Measurements from ENCODE around the gene FOXP1. TPM values are rescaled to one million over a fixed set of nuclear protein-coding genes. Genes with fewer than 3 reads are reported as not detected.
"Not testable (repeated sequence)": the region's sequence is repeated elsewhere in the genome, so short reads cannot be mapped to it uniquely, and the experiment has no call there.

FOXP1 gene
- total RNA-seq, 2 experiments from 2014 or later: 108 to 153 TPM

GRCh38 chr3:71339049-71339448 lies 244.5 kb downstream of the FOXP1 start:
- H3K4me3 Mint-ChIP-seq: no peak overlapping the region
- peak overlapping the region; percentile 42 for H3K27ac Mint-ChIP-seq
- no peak for DNase-seq
- no peak for ATAC-seq
- peaks cover 7% of the 10 kb centered on the region for H3K9me3 Mint-ChIP-seq (ENCODE audit: low read depth)
- ChIA-PET CTCF (interaction anchor here (0.6 kb wide), 1 partner anchor 28 kb away, joined by 3 read pairs; no protein-coding TSS in a partner anchor), POLR2A (no interaction called here)
- H3K36me3 Mint-ChIP-seq (ENCODE audit: low read depth): peaks cover 5% of the 10 kb centered on the region
- peaks cover 37% of the 10 kb centered on the region for H3K4me1 Mint-ChIP-seq
- intact Hi-C loops (cut with DNase I, micrococcal nuclease): no loop called here
- no peaks in the 10 kb centered on the region for H3K27me3 Mint-ChIP-seq

- no peak overlapping the region for H3K4me3 Mint-ChIP-seq
- DNase-seq (no peak), ATAC-seq (no peak)
- intact Hi-C loops (cut with DNase I, micrococcal nuclease): no loop called here
- no peaks in the 10 kb centered on the region for H3K27me3 Mint-ChIP-seq
- H3K27ac Mint-ChIP-seq: no peak overlapping the region
- ChIA-PET CTCF (no interaction called here), POLR2A (no interaction called here)
- H3K36me3 Mint-ChIP-seq (ENCODE audit: low read depth): peaks cover 30% of the 10 kb centered on the region
- H3K9me3 Mint-ChIP-seq (ENCODE audit: low read depth): peaks cover 2% of the 10 kb centered on the region
- peaks cover 17% of the 10 kb centered on the region for H3K4me1 Mint-ChIP-seq
Observed at GRCh38 chr3:71332813-71333212, 250.7 kb downstream of the FOXP1 start.

- no peak overlapping the region for H3K27ac Mint-ChIP-seq
- DNase-seq (no peak), ATAC-seq (no peak)
- no peaks in the 10 kb centered on the region for H3K27me3 Mint-ChIP-seq
- peaks cover 38% of the 10 kb centered on the region for H3K36me3 Mint-ChIP-seq (ENCODE audit: low read depth)
- H3K9me3 Mint-ChIP-seq (ENCODE audit: low read depth): peaks cover 2% of the 10 kb centered on the region
- intact Hi-C loops (cut with DNase I, micrococcal nuclease): no loop called here
- peaks cover 14% of the 10 kb centered on the region for H3K4me1 Mint-ChIP-seq
- no peak overlapping the region for H3K4me3 Mint-ChIP-seq
- ChIA-PET POLR2A (no interaction called here), CTCF (interaction anchor here (0.6 kb wide), 1 partner anchor 135 kb away, joined by 4 read pairs; no protein-coding TSS in a partner anchor)
Observed at GRCh38 chr3:71330909-71331308, 252.6 kb downstream of the FOXP1 start.

GRCh38 chr3:71330505-71330904 lies 253.0 kb downstream of the FOXP1 start:
- no peak for ATAC-seq
- peaks cover 38% of the 10 kb centered on the region for H3K36me3 Mint-ChIP-seq (ENCODE audit: low read depth)
- H3K27ac Mint-ChIP-seq: no peak overlapping the region
- ChIA-PET CTCF (no interaction called here), POLR2A (no interaction called here)
- H3K9me3 Mint-ChIP-seq (ENCODE audit: low read depth): peaks cover 2% of the 10 kb centered on the region
- no peak overlapping the region for H3K4me3 Mint-ChIP-seq
- DNase-seq: no peak
- H3K27me3 Mint-ChIP-seq: no peaks in the 10 kb centered on the region
- intact Hi-C loops (cut with DNase I, micrococcal nuclease): no loop called here
- peaks cover 14% of the 10 kb centered on the region for H3K4me1 Mint-ChIP-seq

GRCh38 chr3:71329817-71330216 lies 253.7 kb downstream of the FOXP1 start:
- Mint-ChIP-seq H3K4me3 (no peak overlapping the region), H3K4me1 (peaks cover 11% of the 10 kb centered on the region), H3K27ac (no peak overlapping the region), H3K27me3 (no peaks in the 10 kb centered on the region), H3K9me3 (ENCODE audit: low read depth) (peaks cover 2% of the 10 kb centered on the region), H3K36me3 (ENCODE audit: low read depth) (peaks cover 38% of the 10 kb centered on the region)
- ATAC-seq: no peak
- intact Hi-C loops (cut with DNase I, micrococcal nuclease): no loop called here
- CTCF ChIA-PET: no interaction called here
- DNase-seq: no peak
- POLR2A ChIA-PET: no interaction called here

- Mint-ChIP-seq H3K36me3 (ENCODE audit: low read depth) (peaks cover 38% of the 10 kb centered on the region), H3K9me3 (ENCODE audit: low read depth) (peaks cover 5% of the 10 kb centered on the region), H3K27ac (no peak overlapping the region), H3K4me3 (no peak overlapping the region), H3K27me3 (no peaks in the 10 kb centered on the region), H3K4me1 (peaks cover 11% of the 10 kb centered on the region)
- ChIA-PET CTCF (interaction anchor here (0.6 kb wide), 1 partner anchor 161 kb away, joined by 3 read pairs; no protein-coding TSS in a partner anchor), POLR2A (interaction anchor here (0.6 kb wide), 1 partner anchor 18 kb away, joined by 3 read pairs; no protein-coding TSS in a partner anchor)
- intact Hi-C loops (cut with DNase I, micrococcal nuclease): no loop called here
- no peak for DNase-seq
- ATAC-seq: no peak
Observed at GRCh38 chr3:71328926-71329325, 254.6 kb downstream of the FOXP1 start.

GRCh38 chr3:71327936-71328335 lies 255.6 kb downstream of the FOXP1 start:
- ChIA-PET CTCF (no interaction called here), POLR2A (no interaction called here)
- H3K9me3 Mint-ChIP-seq (ENCODE audit: low read depth): peaks cover 5% of the 10 kb centered on the region
- no peak overlapping the region for H3K27ac Mint-ChIP-seq
- no peak overlapping the region for H3K4me3 Mint-ChIP-seq
- no peaks in the 10 kb centered on the region for H3K27me3 Mint-ChIP-seq
- intact Hi-C loops (cut with DNase I, micrococcal nuclease): no loop called here
- H3K36me3 Mint-ChIP-seq (ENCODE audit: low read depth): peaks cover 34% of the 10 kb centered on the region
- ATAC-seq (peak; percentile 47), DNase-seq (no peak)
- H3K4me1 Mint-ChIP-seq: peaks cover 10% of the 10 kb centered on the region

- intact Hi-C loops (cut with DNase I, micrococcal nuclease): no loop called here
- Mint-ChIP-seq H3K9me3 (ENCODE audit: low read depth) (peaks cover 5% of the 10 kb centered on the region), H3K27me3 (no peaks in the 10 kb centered on the region), H3K4me3 (no peak overlapping the region), H3K4me1 (peaks cover 9% of the 10 kb centered on the region), H3K27ac (no peak overlapping the region), H3K36me3 (ENCODE audit: low read depth) (peaks cover 27% of the 10 kb centered on the region)
- CTCF ChIA-PET: interaction anchor here (1.0 to 1.1 kb wide), 2 partner anchors 13 to 15 kb away, joined by 3 to 4 read pairs; no protein-coding TSS in a partner anchor
- POLR2A ChIA-PET: no interaction called here
- ATAC-seq (no peak), DNase-seq (no peak)
Observed at GRCh38 chr3:71325715-71326114, 257.8 kb downstream of the FOXP1 start.

GRCh38 chr3:71324224-71324623 lies 259.3 kb downstream of the FOXP1 start:
- intact Hi-C loops (cut with DNase I, micrococcal nuclease); H3K9me3 Mint-ChIP-seq (ENCODE audit: low read depth); POLR2A ChIA-PET; ATAC-seq; H3K27me3 Mint-ChIP-seq; H3K4me3 Mint-ChIP-seq; CTCF ChIA-PET; H3K27ac Mint-ChIP-seq; DNase-seq; H3K4me1 Mint-ChIP-seq: not testable (repeated sequence)
- H3K36me3 Mint-ChIP-seq (ENCODE audit: low read depth): peaks cover 19% of the 10 kb centered on the region

- Mint-ChIP-seq H3K27me3 (no peaks in the 10 kb centered on the region), H3K4me3 (no peak overlapping the region), H3K4me1 (peaks cover 13% of the 10 kb centered on the region), H3K27ac (no peak overlapping the region), H3K9me3 (ENCODE audit: low read depth) (peaks cover 3% of the 10 kb centered on the region), H3K36me3 (ENCODE audit: low read depth) (peaks cover 18% of the 10 kb centered on the region)
- intact Hi-C loops (cut with DNase I, micrococcal nuclease): no loop called here
- CTCF ChIA-PET: no interaction called here
- POLR2A ChIA-PET: no interaction called here
- ATAC-seq (no peak), DNase-seq (no peak)
Observed at GRCh38 chr3:71323558-71323957, 260.0 kb downstream of the FOXP1 start.

- H3K27me3 Mint-ChIP-seq: no peaks in the 10 kb centered on the region
- H3K36me3 Mint-ChIP-seq (ENCODE audit: low read depth): peaks cover 9% of the 10 kb centered on the region
- ChIA-PET CTCF (interaction anchor here (0.7 kb wide), 1 partner anchor 28 kb away, joined by 3 read pairs; no protein-coding TSS in a partner anchor), POLR2A (no interaction called here)
- H3K4me1 Mint-ChIP-seq: peaks cover 20% of the 10 kb centered on the region
- no peak overlapping the region for H3K27ac Mint-ChIP-seq
- ATAC-seq (no peak), DNase-seq (no peak)
- no peak overlapping the region for H3K4me3 Mint-ChIP-seq
- intact Hi-C loops (cut with DNase I, micrococcal nuclease): no loop called here
- H3K9me3 Mint-ChIP-seq (ENCODE audit: low read depth): peaks cover 3% of the 10 kb centered on the region
Observed at GRCh38 chr3:71322154-71322553, 261.4 kb downstream of the FOXP1 start.

- Mint-ChIP-seq H3K27me3 (no peaks in the 10 kb centered on the region), H3K9me3 (ENCODE audit: low read depth) (peaks cover 3% of the 10 kb centered on the region), H3K36me3 (ENCODE audit: low read depth) (peaks cover 5% of the 10 kb centered on the region), H3K27ac (no peak overlapping the region), H3K4me3 (no peak overlapping the region), H3K4me1 (peaks cover 37% of the 10 kb centered on the region)
- CTCF ChIA-PET: interaction anchor here (1.0 kb wide), 1 partner anchor 8 kb away, joined by 4 read pairs; no protein-coding TSS in a partner anchor
- intact Hi-C loops (cut with DNase I, micrococcal nuclease): loop anchor here in 1 of 2 experiments (5.0 kb wide), 1 partner anchor 33 kb away; no protein-coding TSS in a partner anchor
- POLR2A ChIA-PET: no interaction called here
- ATAC-seq: no peak
- DNase-seq: no peak
Observed at GRCh38 chr3:71319771-71320170, 263.8 kb downstream of the FOXP1 start.

Data from activated CD4-positive, alpha-beta T cell treated with anti-CD3 and anti-CD28 coated beads for 36 hours (primary cell).